Neural cell (in vitro differentiated cells): ENCODE measurements around the gene CXorf66.

Experiments
- EP300 ChIP-seq: fragments of 450-650 bp; conservative IDR thresholded peaks from 2 replicates; pipeline ENCODE4 v1.6.1; 2014; ENCODE audit warnings: antibody characterized with exemption, mild to moderate bottlenecking, moderate library complexity; ENCODE audit not compliant: poor library complexity, severe bottlenecking
- MXI1 ChIP-seq: fragments of 450-650 bp; conservative IDR thresholded peaks from 2 replicates; pipeline ENCODE4 v1.6.1; 2014; ENCODE audit warnings: antibody characterized with exemption, mild to moderate bottlenecking; ENCODE audit not compliant: poor library complexity, severe bottlenecking
- TAF1 ChIP-seq: IDR thresholded peaks from 2 replicates; pipeline ENCODE4 v1.6.1; 2012; ENCODE audit warnings: low read depth

- TF ChIP-seq EP300 (no peak), TAF1 (no peak), MXI1 (no peak)
Observed at GRCh38 chrX:139909712-139910111, 55.6 kb downstream of the CXorf66 start.
